GM23338 (cell line): ENCODE results near the gene IL17RB. TPM values are rescaled to one million over a fixed set of nuclear protein-coding genes. Genes with fewer than 3 reads are reported as not detected.

Experiments
- ATAC-seq: fragments of 200-7000 bp; cut with Tn5 transposase; 3 replicates; pipeline ENCODE4 v1.9.1; 2020
- DNase-seq: peaks from one replicate; pipeline ENCODE4 v3.0.0-alpha.2; 2015; ENCODE audit warnings: low spot score
- H2AFZ ChIP-seq: fragments of 200-600 bp; sonication (generic); 2 replicates; pipeline ENCODE4 v1.8.0; 2016; ENCODE audit warnings: antibody characterized with exemption, mild to moderate bottlenecking, moderate library complexity
- H3F3A ChIP-seq: fragments of 200-600 bp; sonication (generic); replicated peaks from 2 replicates; pipeline ENCODE4 v1.8.0; 2017; ENCODE audit warnings: antibody characterized with exemption, mixed run types, low read depth
- H3K27ac ChIP-seq: fragments of 200-600 bp; sonication (generic); 2 replicates; pipeline ENCODE4 v1.6.1; 2016; ENCODE audit warnings: low read depth
- H3K27me3 ChIP-seq: fragments of 200-600 bp; sonication (generic); 2 replicates; pipeline ENCODE4 v1.8.0; 2016; ENCODE audit warnings: mild to moderate bottlenecking, mixed run types, moderate library complexity; ENCODE audit not compliant: insufficient read depth
- H3K36me3 ChIP-seq: fragments of 200-600 bp; sonication (generic); 2 replicates; pipeline ENCODE4 v1.8.0; 2016; ENCODE audit warnings: mild to moderate bottlenecking; ENCODE audit not compliant: insufficient read depth
- H3K4me1 ChIP-seq: fragments of 200-600 bp; sonication (generic); 2 replicates; pipeline ENCODE4 v1.8.0; 2016; ENCODE audit warnings: mild to moderate bottlenecking, moderate library complexity; ENCODE audit not compliant: insufficient read depth
- H3K4me2 ChIP-seq: fragments of 200-600 bp; sonication (generic); 2 replicates; pipeline ENCODE4 v1.7.1; 2017; ENCODE audit warnings: mixed run types
- H3K4me3 ChIP-seq: fragments of 200-600 bp; sonication (generic); 2 replicates; pipeline ENCODE4 v1.6.1; 2016; ENCODE audit warnings: mixed run types
- H3K79me2 ChIP-seq: fragments of 200-600 bp; sonication (generic); replicated peaks from 2 replicates; pipeline ENCODE4 v1.8.0; 2017; ENCODE audit warnings: mild to moderate bottlenecking; ENCODE audit not compliant: insufficient read depth
- H3K9me2 ChIP-seq: fragments of 200-600 bp; sonication (generic); 2 replicates; pipeline ENCODE4 v1.8.0; 2017; ENCODE audit not compliant: insufficient read depth
- H4K20me1 ChIP-seq: fragments of 200-600 bp; sonication (generic); replicated peaks from 2 replicates; pipeline ENCODE4 v1.8.0; 2017; ENCODE audit warnings: mild to moderate bottlenecking; ENCODE audit not compliant: insufficient read depth
- H3K27ac Mint-ChIP-seq: 2 replicates; pipeline ENCODE4 v1.8.0; 2020; ENCODE audit warnings: inconsistent platforms, mild to moderate bottlenecking, moderate library complexity, mixed read lengths
- H3K27me3 Mint-ChIP-seq: 3 replicates; pipeline ENCODE4 v1.8.0; 2022; ENCODE audit warnings: low read depth, mild to moderate bottlenecking, moderate library complexity, mixed read lengths, inconsistent platforms; ENCODE audit not compliant: insufficient read depth, poor library complexity
- H3K36me3 Mint-ChIP-seq: 3 replicates; pipeline ENCODE4 v1.8.0; 2021; ENCODE audit warnings: low read depth, mild to moderate bottlenecking, inconsistent platforms, moderate library complexity, mixed read lengths
- H3K4me1 Mint-ChIP-seq: 3 replicates; pipeline ENCODE4 v1.8.0; 2020; ENCODE audit warnings: mild to moderate bottlenecking, inconsistent platforms, mixed read lengths
- H3K4me3 Mint-ChIP-seq: 3 replicates; pipeline ENCODE4 v1.8.0; 2021; ENCODE audit warnings: moderate library complexity, mild to moderate bottlenecking, inconsistent platforms, mixed read lengths
- H3K9me3 Mint-ChIP-seq: 3 replicates; pipeline ENCODE4 v1.8.0; 2020; ENCODE audit warnings: moderate library complexity, mild to moderate bottlenecking, inconsistent platforms, mixed read lengths
- CREB1 ChIP-seq: fragments of 250-450 bp; sonication (Bioruptor Pico); IDR thresholded peaks from 2 replicates; pipeline ENCODE4 v1.5.0; 2020; ENCODE audit warnings: low read depth, mild to moderate bottlenecking, moderate library complexity
- EZH2 ChIP-seq: fragments of 200-600 bp; sonication (generic); IDR thresholded peaks from one replicate; pipeline ENCODE4 v1.8.0; 2017; ENCODE audit warnings: antibody characterized with exemption, mild to moderate bottlenecking, low read depth; ENCODE audit not compliant: unreplicated experiment
- EZH2phosphoT487 ChIP-seq: fragments of 200-600 bp; sonication (generic); IDR thresholded peaks from one replicate; pipeline ENCODE4 v1.8.1; 2018; ENCODE audit warnings: antibody characterized with exemption; ENCODE audit not compliant: unreplicated experiment
- JUNB ChIP-seq: IDR thresholded peaks from one replicate; pipeline ENCODE4 v1.6.1; 2016; ENCODE audit warnings: antibody characterized with exemption; ENCODE audit not compliant: unreplicated experiment
- NANOG ChIP-seq: IDR thresholded peaks from 2 replicates; pipeline ENCODE4 v1.6.1; 2016; ENCODE audit warnings: antibody characterized with exemption, borderline replicate concordance
- POLR2AphosphoS5 ChIP-seq: IDR thresholded peaks from 2 replicates; pipeline ENCODE4 v1.6.1; 2016; ENCODE audit warnings: antibody characterized with exemption, low read depth
- REST ChIP-seq: IDR thresholded peaks from one replicate; pipeline ENCODE4 v1.6.1; 2018; ENCODE audit warnings: antibody characterized with exemption; ENCODE audit not compliant: unreplicated experiment
- STAT1 ChIP-seq: IDR thresholded peaks from one replicate; pipeline ENCODE4 v1.6.1; 2016; ENCODE audit warnings: antibody characterized with exemption; ENCODE audit not compliant: unreplicated experiment
- ZNF114 ChIP-seq: fragments of 250-450 bp; sonication (Bioruptor Pico); IDR thresholded peaks from 2 replicates; pipeline ENCODE4 v1.5.0; 2020; ENCODE audit warnings: mild to moderate bottlenecking, moderate library complexity
- ZNF331 ChIP-seq: fragments of 250-450 bp; sonication (Bioruptor Pico); IDR thresholded peaks from 2 replicates; pipeline ENCODE4 v1.5.0; 2020; ENCODE audit warnings: low read depth, mild to moderate bottlenecking, moderate library complexity
- polyA plus RNA-seq: library from polyadenylated mRNA; unstranded; fragments of >200 nt; fragmentation: Nextera tagmentation; extraction: Ambion mirVana; gene quantifications from 2 replicates; pipeline ENCODE4 v1.2.1, GENCODE V29; 2016
- total RNA-seq: library from RNA; depleted of rRNA; stranded (reverse); fragments of >200 nt; shearing (Covaris generic); gene quantifications from 2 replicates; pipeline ENCODE4 v1.2.3, GENCODE V29; 2014
- TF ChIP-seq, protein P1 (sequence below): IDR thresholded peaks from 2 replicates; pipeline ENCODE4 v1.6.1; 2016; ENCODE audit warnings: antibody characterized with exemption

IL17RB gene
- total and polyA plus RNA-seq, 2 experiments from 2014 or later, result 5.7 to 6.9 TPM

DNA sequence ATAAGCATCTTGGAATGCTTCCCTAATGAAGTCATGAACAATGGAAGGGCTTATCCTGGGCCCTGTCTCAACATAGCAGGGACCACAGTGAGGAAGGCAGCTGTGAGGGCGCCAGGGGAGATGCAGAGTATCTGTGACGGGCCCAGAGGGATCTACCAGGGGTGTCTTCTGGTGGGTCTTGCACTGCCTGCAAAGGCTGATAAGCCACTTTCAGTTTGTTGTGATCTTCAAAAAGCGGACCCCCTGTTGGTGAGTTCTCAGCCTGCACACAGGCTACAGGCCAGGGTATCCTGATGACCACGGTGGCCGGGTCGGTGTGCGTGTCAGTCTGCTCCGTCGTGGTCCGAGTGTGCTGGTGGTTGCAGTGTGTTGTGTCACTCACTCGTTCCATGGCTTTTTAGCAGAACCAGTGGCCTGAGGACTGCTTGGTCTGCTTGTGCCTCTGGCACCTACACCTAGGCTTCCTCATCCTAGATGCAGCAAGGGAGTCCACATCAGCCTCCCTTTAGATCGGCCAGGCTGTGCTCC is 47.0 kb upstream of the IL17RB start:
- Histone ChIP-seq H4K20me1 (no peaks in the 10 kb centered on the region), H2AFZ (no peak overlapping the region), H3K79me2 (no peaks in the 10 kb centered on the region), H3K4me2 (no peak overlapping the region), H3K36me3 (no peaks in the 10 kb centered on the region), H3K4me1 (0 out of 2 replicates have a peak, but pooled peaks cover 5% of the 10 kb centered on the region), H3K27me3 (no peaks in the 10 kb centered on the region), H3K4me3 (no peak overlapping the region), H3K27ac (no peak overlapping the region), H3K9me2 (no peaks in the 10 kb centered on the region), H3F3A (no peaks in the 10 kb centered on the region)
- ATAC-seq, result no peak
- no peak for DNase-seq
- Mint-ChIP-seq H3K4me3 (no peak overlapping the region), H3K27me3 (peaks cover 3% of the 10 kb centered on the region), H3K27ac (no peak overlapping the region), H3K4me1 (peaks cover 14% of the 10 kb centered on the region), H3K36me3 (no peaks in the 10 kb centered on the region), H3K9me3 (no peaks in the 10 kb centered on the region)
- TF ChIP-seq STAT1, result no peak
- TF ChIP-seq ZNF114, result no peak

- no peaks in the 10 kb centered on the region for H3K9me2 ChIP-seq
- H3K27ac Mint-ChIP-seq, result no peak overlapping the region
- no peak for DNase-seq
- no peaks in the 10 kb centered on the region for H3K36me3 Mint-ChIP-seq
- no peaks in the 10 kb centered on the region for H3K79me2 ChIP-seq
- H3K4me1 Mint-ChIP-seq, result peaks cover 15% of the 10 kb centered on the region
- peaks cover 3% of the 10 kb centered on the region for H3K27me3 Mint-ChIP-seq
- no peak for ATAC-seq
- no peaks in the 10 kb centered on the region for H4K20me1 ChIP-seq
- H3K27ac ChIP-seq, result no peak overlapping the region
- H3K9me3 Mint-ChIP-seq, result no peaks in the 10 kb centered on the region
- H3K4me3 Mint-ChIP-seq, result no peak overlapping the region
- H3F3A ChIP-seq, result no peaks in the 10 kb centered on the region
- no peaks in the 10 kb centered on the region for H3K36me3 ChIP-seq
- no peak overlapping the region for H2AFZ ChIP-seq
- H3K4me1 ChIP-seq, result no peaks in the 10 kb centered on the region
- H3K4me2 ChIP-seq, result no peak overlapping the region
- no peak overlapping the region for H3K4me3 ChIP-seq
- no peaks in the 10 kb centered on the region for H3K27me3 ChIP-seq
- no peak for TF ChIP-seq CREB1 (CRISPR knock-in tag)
- no peak for TF ChIP-seq JUNB
- TF ChIP-seq, protein P1, sequence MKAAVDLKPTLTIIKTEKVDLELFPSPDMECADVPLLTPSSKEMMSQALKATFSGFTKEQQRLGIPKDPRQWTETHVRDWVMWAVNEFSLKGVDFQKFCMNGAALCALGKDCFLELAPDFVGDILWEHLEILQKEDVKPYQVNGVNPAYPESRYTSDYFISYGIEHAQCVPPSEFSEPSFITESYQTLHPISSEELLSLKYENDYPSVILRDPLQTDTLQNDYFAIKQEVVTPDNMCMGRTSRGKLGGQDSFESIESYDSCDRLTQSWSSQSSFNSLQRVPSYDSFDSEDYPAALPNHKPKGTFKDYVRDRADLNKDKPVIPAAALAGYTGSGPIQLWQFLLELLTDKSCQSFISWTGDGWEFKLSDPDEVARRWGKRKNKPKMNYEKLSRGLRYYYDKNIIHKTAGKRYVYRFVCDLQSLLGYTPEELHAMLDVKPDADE, result no peak
- no peak for TF ChIP-seq ZNF331 (CRISPR knock-in tag)
- TF ChIP-seq REST, result no peak
- TF ChIP-seq POLR2AphosphoS5, result no peak
- no peak for TF ChIP-seq EZH2
- no peak for TF ChIP-seq ZNF114
- TF ChIP-seq EZH2phosphoT487, result no peak
- TF ChIP-seq STAT1, result no peak
- no peak for TF ChIP-seq NANOG
Measured at GRCh38 chr3:53800041-53800906, 46.1 kb upstream of the IL17RB start.
